BLaER1 treated with 17β-estradiol and CSF1 and Interleukin-3, amounts not matched to agents 10 nM and 100 nM (cell line): ENCODE data around the gene KIAA0040.
A peak's percentile ranks its signal among the peaks of the same experiment; 100 is the strongest.

ENCODE experiments used
- H3K27ac ChIP-seq, 11 experiments: shearing (Covaris generic); formaldehyde crosslinking; 2 replicates each; pipeline ENCODE4 v1.8.1; 2022
- H3K27me3 ChIP-seq, 11 experiments: shearing (Covaris generic); formaldehyde crosslinking; 2 replicates each; pipeline ENCODE4 v1.8.1; 2022
- H3K36me3 ChIP-seq, 11 experiments: shearing (Covaris generic); formaldehyde crosslinking; 2 replicates each; pipeline ENCODE4 v1.8.1; 2022
- H3K4me1 ChIP-seq, 10 experiments: shearing (Covaris generic); formaldehyde crosslinking; 2 replicates each; pipeline ENCODE4 v1.8.1; 2022
- H3K4me2 ChIP-seq, 11 experiments: shearing (Covaris generic); formaldehyde crosslinking; 2 replicates each; pipeline ENCODE4 v1.8.1; 2022
- H3K4me3 ChIP-seq, 10 experiments: shearing (Covaris generic); formaldehyde crosslinking; 2 replicates each; pipeline ENCODE4 v1.8.1; 2022
- H3K9ac ChIP-seq, 11 experiments: shearing (Covaris generic); formaldehyde crosslinking; 2 replicates each; pipeline ENCODE4 v1.8.1; 2022
- H3K9me3 ChIP-seq, 11 experiments: shearing (Covaris generic); formaldehyde crosslinking; replicated peaks in 1 of 11; 2 replicates each; pipeline ENCODE4 v1.8.1; 2022
- H4K20me1 ChIP-seq, 11 experiments: shearing (Covaris generic); formaldehyde crosslinking; 2 replicates each; pipeline ENCODE4 v1.8.1; 2022
- Cebpa-rat ChIP-seq, 11 experiments: shearing (Covaris generic); IDR thresholded peaks; 2 replicates each; pipeline ENCODE4 v1.8.1; 2022

Gene KIAA0040

GRCh38 chr1:175129997-175130648 lies 62.5 kb downstream of the KIAA0040 start:
- Histone ChIP-seq H3K4me3 (no peak overlapping the region), H3K27me3 (no peaks in the 10 kb centered on the region), H3K27ac (peak overlapping the region in 3 of 11 experiments; percentile 16 to 25 (median 21); a peak in 2 of 22 replicates), H3K9me3 (no peaks in the 10 kb centered on the region), H4K20me1 (no peaks in the 10 kb centered on the region), H3K4me2 (peak overlapping the region in 7 of 11 experiments; percentile 1 to 29 (median 15); a peak in 6 of 22 replicates), H3K36me3 (no peaks in the 10 kb centered on the region), H3K9ac (no peak overlapping the region), H3K4me1 (peaks cover 15 to 51% (median 32%) of the 10 kb centered on the region in 10 experiments; a peak in 19 of 20 replicates)
- TF ChIP-seq Cebpa-rat (IDR thresholded peaks at IDR 0.05) = no peak

- no peak overlapping the region for H3K9ac ChIP-seq
- peaks cover 15 to 56% (median 37%) of the 10 kb centered on the region in 10 experiments; a peak in 19 of 20 replicates for H3K4me1 ChIP-seq
- no peaks in the 10 kb centered on the region for H3K9me3 ChIP-seq
- H3K4me2 ChIP-seq = peak overlapping the region in 7 of 11 experiments; percentile 6 to 91 (median 25); a peak in 7 of 22 replicates
- no peaks in the 10 kb centered on the region for H3K27me3 ChIP-seq
- H3K27ac ChIP-seq = peak overlapping the region in 3 of 11 experiments; percentile 16 to 25 (median 21); a peak in 3 of 22 replicates
- no peaks in the 10 kb centered on the region for H4K20me1 ChIP-seq
- no peaks in the 10 kb centered on the region for H3K36me3 ChIP-seq
- no peak overlapping the region for H3K4me3 ChIP-seq
- TF ChIP-seq Cebpa-rat (IDR thresholded peaks at IDR 0.05) = no peak
These were observed 63.0 kb downstream of the KIAA0040 start for GRCh38 chr1:175129644-175129996.

GRCh38 chr1:175129182-175129581 lies 63.4 kb downstream of the KIAA0040 start:
- H4K20me1 ChIP-seq = no peaks in the 10 kb centered on the region
- peaks cover 15 to 60% (median 41%) of the 10 kb centered on the region in 10 experiments; a peak in 19 of 20 replicates for H3K4me1 ChIP-seq
- H3K9me3 ChIP-seq = no peaks in the 10 kb centered on the region
- H3K9ac ChIP-seq = no peak overlapping the region
- peak overlapping the region in 2 of 11 experiments; percentile 16 to 25; a peak in 2 of 22 replicates for H3K27ac ChIP-seq
- no peaks in the 10 kb centered on the region for H3K36me3 ChIP-seq
- no peaks in the 10 kb centered on the region for H3K27me3 ChIP-seq
- H3K4me2 ChIP-seq = peak overlapping the region in 3 of 11 experiments; percentile 85 to 92 (median 91); a peak in 5 of 22 replicates
- H3K4me3 ChIP-seq = no peak overlapping the region
- TF ChIP-seq Cebpa-rat (IDR thresholded peaks at IDR 0.05) = no peak

GRCh38 chr1:175128523-175128922 lies 64.1 kb downstream of the KIAA0040 start:
- H3K4me3 ChIP-seq = no peak overlapping the region
- no peaks in the 10 kb centered on the region for H3K36me3 ChIP-seq
- H3K4me1 ChIP-seq = peaks cover 15 to 67% (median 48%) of the 10 kb centered on the region in 10 experiments; a peak in 19 of 20 replicates
- H4K20me1 ChIP-seq = no peaks in the 10 kb centered on the region
- no peaks in the 10 kb centered on the region for H3K9me3 ChIP-seq
- H3K4me2 ChIP-seq = peak overlapping the region in 7 of 11 experiments; percentile 26 to 92 (median 71); a peak in 13 of 22 replicates
- TF ChIP-seq Cebpa-rat (IDR thresholded peaks at IDR 0.05) = no peak
- H3K27ac ChIP-seq = no peak overlapping the region
- no peaks in the 10 kb centered on the region for H3K27me3 ChIP-seq
- H3K9ac ChIP-seq = no peak overlapping the region

GRCh38 chr1:175127565-175127964 lies 65.0 kb downstream of the KIAA0040 start:
- Histone ChIP-seq H3K27ac (peak overlapping the region in 6 of 11 experiments; percentile 24 to 46 (median 34); a peak in 7 of 22 replicates), H3K27me3 (no peaks in the 10 kb centered on the region), H3K36me3 (no peaks in the 10 kb centered on the region), H3K9ac (no peak overlapping the region), H3K9me3 (no peaks in the 10 kb centered on the region), H3K4me2 (peak overlapping the region in 7 of 11 experiments; percentile 31 to 92 (median 71); a peak in 13 of 22 replicates), H3K4me1 (peaks cover 11 to 68% (median 49%) of the 10 kb centered on the region in 10 experiments; a peak in 19 of 20 replicates), H4K20me1 (no peaks in the 10 kb centered on the region), H3K4me3 (no peak overlapping the region)
- no peak for TF ChIP-seq Cebpa-rat (IDR thresholded peaks at IDR 0.05)

- Histone ChIP-seq H3K4me1 (peaks cover 6 to 65% (median 48%) of the 10 kb centered on the region in 10 experiments; a peak in 17 of 20 replicates), H3K9ac (no peak overlapping the region; a peak in 1 of 22 replicates), H3K27me3 (no peaks in the 10 kb centered on the region), H3K27ac (peak overlapping the region in 7 of 11 experiments; percentile 4 to 58 (median 30); a peak in 10 of 22 replicates), H3K4me3 (no peak overlapping the region), H3K9me3 (no peaks in the 10 kb centered on the region), H3K4me2 (peak overlapping the region in 2 of 11 experiments; percentile 12 to 70; a peak in 1 of 22 replicates), H3K36me3 (no peaks in the 10 kb centered on the region), H4K20me1 (no peaks in the 10 kb centered on the region)
- TF ChIP-seq Cebpa-rat (IDR thresholded peaks at IDR 0.05) = no peak
These were observed 66.2 kb downstream of the KIAA0040 start for GRCh38 chr1:175126347-175126746.

GRCh38 chr1:175124861-175125260 lies 67.7 kb downstream of the KIAA0040 start:
- no peaks in the 10 kb centered on the region for H4K20me1 ChIP-seq
- H3K27ac ChIP-seq = peak overlapping the region in 10 of 11 experiments; percentile 32 to 80 (median 73); a peak in 19 of 22 replicates

GRCh38 chr1:175120511-175120910 lies 72.1 kb downstream of the KIAA0040 start:
- Histone ChIP-seq H3K36me3 (no peaks in the 10 kb centered on the region), H3K4me1 (peaks cover 0 to 23% (median 20%) of the 10 kb centered on the region in 10 experiments; a peak in 16 of 20 replicates)

More at GRCh38 chr1:175124861-175125260, 67.7 kb downstream of the KIAA0040 start:
- Histone ChIP-seq H3K9me3 (no peaks in the 10 kb centered on the region), H3K9ac (peak overlapping the region in 9 of 11 experiments; percentile 44 to 64 (median 53); a peak in 15 of 22 replicates), H3K4me2 (peak overlapping the region in 10 of 11 experiments; percentile 34 to 85 (median 70); a peak in 19 of 22 replicates), H3K4me1 (peaks cover 2 to 60% (median 45%) of the 10 kb centered on the region in 10 experiments; a peak in 17 of 20 replicates), H3K4me3 (peak overlapping the region in 5 of 10 experiments; percentile 17 to 49 (median 32); a peak in 7 of 20 replicates), H3K27me3 (no peaks in the 10 kb centered on the region), H3K36me3 (no peaks in the 10 kb centered on the region)
- TF ChIP-seq Cebpa-rat (IDR thresholded peaks at IDR 0.05) = peak in 2 of 11 experiments; percentile 84 to 88; a peak in 6 of 22 replicates

More at GRCh38 chr1:175120511-175120910, 72.1 kb downstream of the KIAA0040 start:
- no peaks in the 10 kb centered on the region for H3K27me3 ChIP-seq
- H3K9me3 ChIP-seq = no peaks in the 10 kb centered on the region
- H3K9ac ChIP-seq = no peak overlapping the region
- no peaks in the 10 kb centered on the region for H4K20me1 ChIP-seq
- no peak for TF ChIP-seq Cebpa-rat (IDR thresholded peaks at IDR 0.05)
- no peak overlapping the region for H3K4me3 ChIP-seq
- H3K27ac ChIP-seq = no peak overlapping the region
- H3K4me2 ChIP-seq = no peak overlapping the region
